Vagina (tissue), 2 donors: ENCODE data around the gene LY6G5C.

ENCODE experiments used
- POLR2A ChIP-seq, 2 donors: fragments of 450-650 bp; IDR thresholded peaks; one replicate each; pipeline ENCODE4 v1.6.1; 2017; ENCODE audit warnings: antibody characterized with exemption in 2 of 2, mild to moderate bottlenecking in 2 of 2, moderate library complexity in 2 of 2
- TF ChIP-seq, protein P1 (sequence below), 3 experiments: fragments of 450-650 bp in 2 of 3; fragments of 200-600 bp in 1 of 3; sonication (generic) in 1 of 3; IDR thresholded peaks; one replicate each; pipeline ENCODE4 v1.5.1; 2017 to 2019; ENCODE audit warnings: antibody characterized with exemption in 3 of 3, mild to moderate bottlenecking in 2 of 3, moderate library complexity in 2 of 3

GRCh38 chr6:31710523-31711219, 29.8 kb upstream of the LY6G5C start:
- TF ChIP-seq, protein P1, sequence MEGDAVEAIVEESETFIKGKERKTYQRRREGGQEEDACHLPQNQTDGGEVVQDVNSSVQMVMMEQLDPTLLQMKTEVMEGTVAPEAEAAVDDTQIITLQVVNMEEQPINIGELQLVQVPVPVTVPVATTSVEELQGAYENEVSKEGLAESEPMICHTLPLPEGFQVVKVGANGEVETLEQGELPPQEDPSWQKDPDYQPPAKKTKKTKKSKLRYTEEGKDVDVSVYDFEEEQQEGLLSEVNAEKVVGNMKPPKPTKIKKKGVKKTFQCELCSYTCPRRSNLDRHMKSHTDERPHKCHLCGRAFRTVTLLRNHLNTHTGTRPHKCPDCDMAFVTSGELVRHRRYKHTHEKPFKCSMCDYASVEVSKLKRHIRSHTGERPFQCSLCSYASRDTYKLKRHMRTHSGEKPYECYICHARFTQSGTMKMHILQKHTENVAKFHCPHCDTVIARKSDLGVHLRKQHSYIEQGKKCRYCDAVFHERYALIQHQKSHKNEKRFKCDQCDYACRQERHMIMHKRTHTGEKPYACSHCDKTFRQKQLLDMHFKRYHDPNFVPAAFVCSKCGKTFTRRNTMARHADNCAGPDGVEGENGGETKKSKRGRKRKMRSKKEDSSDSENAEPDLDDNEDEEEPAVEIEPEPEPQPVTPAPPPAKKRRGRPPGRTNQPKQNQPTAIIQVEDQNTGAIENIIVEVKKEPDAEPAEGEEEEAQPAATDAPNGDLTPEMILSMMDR (IDR thresholded peaks at IDR 0.05) = no peak
- no peak for TF ChIP-seq POLR2A (IDR thresholded peaks at IDR 0.05)
